Gastrocnemius medialis (tissue), 4 donors: ENCODE results near the gene VAC14. TPM values are rescaled to one million over a fixed set of nuclear protein-coding genes. Genes with fewer than 3 reads are reported as not detected.

Experiments
- ATAC-seq, 2 donors: fragments of 150-250 bp; one replicate each; pipeline ENCODE4 v1.9.1; 2016
- DNase-seq, 2 donors: peaks; one replicate each; pipeline ENCODE4 v3.0.0-alpha.2; 2019
- H3K27ac ChIP-seq, 4 donors: fragments of 200-600 bp; sonication (generic); 1 replicate in 1 of 4; 2 replicates in 3 of 4; pipeline ENCODE4 v1.5.1; 2016 to 2018; ENCODE audit warnings: mild to moderate bottlenecking in 2 of 4, moderate library complexity in 1 of 4
- H3K27me3 ChIP-seq, 3 donors: fragments of 200-600 bp; sonication (generic) in 2 of 3; 1 replicate in 1 of 3; 2 replicates in 2 of 3; pipeline versions ENCODE4 v1.5.1 to v1.6.0; 2016 to 2019; ENCODE audit warnings: mild to moderate bottlenecking in 1 of 3, moderate library complexity in 1 of 3
- H3K36me3 ChIP-seq, 2 donors: fragments of 200-600 bp; sonication (generic) in 1 of 2; one replicate each; pipeline ENCODE4 v1.5.1; 2017 to 2018
- H3K4me1 ChIP-seq, 2 donors: fragments of 200-600 bp; sonication (generic) in 1 of 2; one replicate each; pipeline ENCODE4 v1.5.1; 2016 to 2017; ENCODE audit warnings: mild to moderate bottlenecking in 2 of 2
- H3K4me3 ChIP-seq, 4 donors: fragments of 200-600 bp; sonication (generic) in 3 of 4; 1 replicate in 1 of 4; 2 replicates in 3 of 4; pipeline ENCODE4 v1.5.1; 2016 to 2019; ENCODE audit warnings: mild to moderate bottlenecking in 2 of 4
- H3K9me3 ChIP-seq, 3 donors: fragments of 200-600 bp; sonication (generic) in 2 of 3; 1 replicate in 1 of 3; 2 replicates in 2 of 3; pipeline ENCODE4 v1.5.1; 2016 to 2019
- CTCF ChIP-seq, 5 experiments: fragments of 450-650 bp in 3 of 5; fragments of 200-600 bp in 2 of 5; sonication (generic) in 2 of 5; IDR thresholded peaks in 4 of 5; conservative IDR thresholded peaks in 1 of 5; 1 replicate in 4 of 5; 2 replicates in 1 of 5; pipeline ENCODE4 v1.5.1; 2016 to 2019; ENCODE audit warnings: antibody characterized with exemption in 5 of 5, mild to moderate bottlenecking in 3 of 5, moderate library complexity in 3 of 5
- POLR2A ChIP-seq, 2 donors: fragments of 450-650 bp; IDR thresholded peaks; one replicate each; pipeline ENCODE4 v1.6.1; 2017; ENCODE audit warnings: antibody characterized with exemption in 2 of 2, mild to moderate bottlenecking in 2 of 2, moderate library complexity in 2 of 2
- in situ Hi-C, 4 donors: fragments of 200-750 bp; cut with MboI; loops; one replicate each; pipeline versions ENCODE4 v1.15.0 to v1.8.0; 2017; ENCODE audit warnings: low sequenced_read_pairs in 4 of 4
- intact Hi-C: fragments of 100-400 bp; cut with DNase I; formaldehyde crosslinking; loops from one replicate; pipeline ENCODE4 v1.15.1; 2023; ENCODE audit warnings: low total_unique reads
- total RNA-seq, 4 donors: library from RNA; depleted of rRNA; stranded (reverse); fragments of >200 nt; gene quantifications; one replicate each; pipeline versions ENCODE4 v1.1.0 to v1.2.3, GENCODE V29; 2016

VAC14 gene
- total RNA-seq, 4 donors from 2014 or later: 19.8 to 30.9 (median 27.0) TPM

GRCh38 chr16:70777973-70778406, 23.0 kb downstream of the VAC14 start:
- no peak for ATAC-seq

GRCh38 chr16:70777496-70777895, 23.5 kb downstream of the VAC14 start:
- ATAC-seq (no peak), DNase-seq (no peak)
- Histone ChIP-seq H3K27ac (peak overlapping the region in 1 of 4 donors; percentile 68), H3K36me3 (peaks cover 0 to 22% of the 10 kb centered on the region in 2 donors), H3K4me1 (peaks cover 12 to 16% of the 10 kb centered on the region in 2 donors), H3K27me3 (no peaks in the 10 kb centered on the region), H3K9me3 (no peaks in the 10 kb centered on the region), H3K4me3 (no peak overlapping the region)
- in situ Hi-C loops: loop anchor here in 1 of 4 donors (10.0 kb wide), 1 partner anchor 103 kb away; no protein-coding TSS in a partner anchor
- intact Hi-C loops: no loop called here
- TF ChIP-seq POLR2A (IDR thresholded peaks at IDR 0.05) (no peak), CTCF (IDR thresholded peaks at IDR 0.05 in 4 of 5, conservative IDR thresholded peaks at IDR 0.05 in 1 of 5) (no peak)

More at GRCh38 chr16:70777973-70778406, 23.0 kb downstream of the VAC14 start:
- no peak for TF ChIP-seq CTCF (IDR thresholded peaks at IDR 0.05 in 4 of 5, conservative IDR thresholded peaks at IDR 0.05 in 1 of 5)
- TF ChIP-seq POLR2A (IDR thresholded peaks at IDR 0.05): no peak
- Histone ChIP-seq H3K4me1 (peaks cover 8 to 11% of the 10 kb centered on the region in 2 donors), H3K27me3 (no peaks in the 10 kb centered on the region), H3K9me3 (no peaks in the 10 kb centered on the region), H3K36me3 (peaks cover 0 to 27% of the 10 kb centered on the region in 2 donors), H3K27ac (peak overlapping the region in 1 of 4 donors; percentile 68), H3K4me3 (no peak overlapping the region)
- intact Hi-C loops (loop anchor here (2.0 kb wide), 1 partner anchor 23 kb away; the partner anchor contains the start of gene VAC14), in situ Hi-C loops (loop anchor here in 1 of 4 donors (10.0 kb wide), 1 partner anchor 103 kb away; no protein-coding TSS in a partner anchor)
- DNase-seq: no peak

- H3K4me1 ChIP-seq: peaks cover 31 to 37% of the 10 kb centered on the region in 2 donors
- H3K36me3 ChIP-seq: peaks cover 0 to 3% of the 10 kb centered on the region in 2 donors
- no peaks in the 10 kb centered on the region for H3K9me3 ChIP-seq
- no peak overlapping the region for H3K4me3 ChIP-seq
- intact Hi-C loops (no loop called here), in situ Hi-C loops (loop anchor here in 1 of 4 donors (10.0 kb wide), 1 partner anchor 101 kb away; no protein-coding TSS in a partner anchor)
- ATAC-seq (no peak), DNase-seq (no peak)
- H3K27ac ChIP-seq: no peak overlapping the region
- no peaks in the 10 kb centered on the region for H3K27me3 ChIP-seq
- TF ChIP-seq POLR2A (IDR thresholded peaks at IDR 0.05) (no peak), CTCF (IDR thresholded peaks at IDR 0.05 in 4 of 5, conservative IDR thresholded peaks at IDR 0.05 in 1 of 5) (no peak)
Observed at GRCh38 chr16:70775399-70775798, 25.6 kb downstream of the VAC14 start.

- intact Hi-C loops: no loop called here
- Histone ChIP-seq H3K36me3 (no peaks in the 10 kb centered on the region), H3K27me3 (no peaks in the 10 kb centered on the region), H3K27ac (no peak overlapping the region), H3K4me3 (no peak overlapping the region), H3K9me3 (no peaks in the 10 kb centered on the region), H3K4me1 (peaks cover 39 to 41% of the 10 kb centered on the region in 2 donors)
- no peak for TF ChIP-seq POLR2A (IDR thresholded peaks at IDR 0.05)
- TF ChIP-seq CTCF (IDR thresholded peaks at IDR 0.05 in 4 of 5, conservative IDR thresholded peaks at IDR 0.05 in 1 of 5): no peak
- in situ Hi-C loops: loop anchor here (5.0 to 25.0 kb wide), 4 partner anchors 92 to 237 kb away; no protein-coding TSS in a partner anchor
- DNase-seq (no peak), ATAC-seq (no peak)
Observed at GRCh38 chr16:70774261-70774660, 26.7 kb downstream of the VAC14 start.
